Amniotic stem cell (primary cell): ENCODE results near the gene SPRR1A.
"Not testable (repeated sequence)": the region's sequence is repeated elsewhere in the genome, so short reads cannot be mapped to it uniquely, and the experiment has no call there.

Experiments used
- DNase-seq: peaks from one replicate; lab custom pipeline; 2025; lab: John Stamatoyannopoulos, UW

Gene SPRR1A

DNA sequence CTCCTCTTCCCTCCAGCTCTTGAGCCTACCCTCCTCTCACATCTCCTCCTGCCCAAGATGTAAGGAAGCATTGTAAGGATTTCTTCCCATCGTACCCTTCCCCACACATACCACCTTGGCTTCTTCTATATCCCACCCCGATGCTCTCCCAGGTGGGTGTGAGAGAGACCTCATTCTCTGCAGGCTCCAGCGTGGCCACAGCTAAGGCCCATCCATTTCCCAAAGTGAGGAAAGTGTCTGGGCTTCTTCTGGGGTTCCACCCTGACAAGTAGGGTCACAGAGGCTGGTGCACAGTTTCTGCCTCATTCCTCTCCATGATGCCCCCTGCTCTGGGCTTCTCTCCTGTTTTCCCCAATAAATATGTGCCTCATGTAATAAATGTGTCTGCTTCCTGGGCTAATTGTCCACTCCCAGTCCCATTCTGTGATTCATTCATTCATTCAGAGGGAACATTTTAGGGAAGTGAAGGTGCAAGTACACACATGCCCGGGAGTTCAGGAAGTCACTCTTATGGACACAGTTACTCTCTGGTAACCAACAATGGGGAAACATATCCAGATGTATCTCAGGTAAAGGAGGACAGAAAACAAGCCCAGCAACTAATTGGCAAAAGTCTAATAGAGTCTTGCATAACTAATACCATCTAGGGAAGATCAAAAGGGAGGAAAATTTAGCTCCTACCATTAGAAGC lies 11.5 kb upstream of the SPRR1A start:
- no peak for DNase-seq

DNA sequence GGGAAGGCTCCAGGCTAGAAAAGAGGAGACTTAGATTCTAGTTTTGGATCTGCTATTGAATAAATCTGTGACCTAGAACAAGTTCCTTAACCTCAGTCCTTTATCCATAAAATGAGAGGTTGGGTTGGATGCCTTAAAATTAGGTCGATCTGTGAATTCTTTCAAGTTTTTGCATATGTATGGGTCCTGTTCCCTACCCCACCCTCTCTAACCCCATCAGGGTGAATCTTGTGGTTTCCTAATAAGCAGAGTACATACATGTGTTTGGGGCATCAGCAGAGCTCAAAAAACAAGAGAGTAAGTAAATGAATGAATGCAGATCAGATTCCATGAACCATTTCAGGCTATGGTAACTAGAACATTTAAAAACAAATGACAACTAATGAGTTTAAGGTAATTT lies 7.2 kb upstream of the SPRR1A start:
- DNase-seq: no peak

DNA sequence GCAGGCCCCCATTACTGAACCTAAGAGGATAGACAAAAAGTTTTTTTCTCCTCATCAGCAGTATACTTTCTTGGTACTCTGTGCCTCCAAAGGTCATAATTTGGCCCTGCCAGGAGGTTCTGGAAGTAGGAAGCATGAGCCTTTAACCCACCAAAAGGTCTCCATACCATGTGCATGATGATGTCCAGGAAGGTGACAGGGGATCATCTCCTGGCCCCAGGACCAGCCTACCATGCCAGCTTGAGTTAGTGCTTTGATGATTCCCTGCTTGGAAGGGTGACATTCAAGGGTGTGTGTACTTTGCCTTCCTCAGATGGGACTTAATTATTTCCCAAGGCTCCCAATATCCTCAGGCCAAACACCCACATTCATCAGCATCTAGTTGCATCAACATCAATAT lies 6.3 kb upstream of the SPRR1A start:
- no peak for DNase-seq

DNA sequence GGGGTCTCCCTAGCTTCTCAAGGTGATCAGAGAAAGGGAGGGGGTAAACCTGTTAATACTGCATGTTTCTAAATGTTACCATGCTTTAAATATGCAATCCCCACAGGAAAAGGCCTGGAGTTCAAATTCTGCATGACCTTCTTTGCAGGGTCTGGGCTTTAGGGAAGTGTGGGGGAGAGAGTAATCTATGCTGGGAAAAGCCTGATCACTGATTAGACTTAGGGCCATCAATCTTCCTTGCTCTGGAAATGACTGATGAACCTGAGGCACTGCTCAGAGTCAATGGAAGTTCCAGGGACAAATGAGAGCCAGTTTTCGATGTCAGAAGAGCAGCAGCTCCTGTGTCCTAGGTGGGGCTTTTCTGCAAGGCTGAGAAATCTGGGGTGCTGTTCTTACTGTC lies 3.2 kb upstream of the SPRR1A start:
- no peak for DNase-seq

DNA sequence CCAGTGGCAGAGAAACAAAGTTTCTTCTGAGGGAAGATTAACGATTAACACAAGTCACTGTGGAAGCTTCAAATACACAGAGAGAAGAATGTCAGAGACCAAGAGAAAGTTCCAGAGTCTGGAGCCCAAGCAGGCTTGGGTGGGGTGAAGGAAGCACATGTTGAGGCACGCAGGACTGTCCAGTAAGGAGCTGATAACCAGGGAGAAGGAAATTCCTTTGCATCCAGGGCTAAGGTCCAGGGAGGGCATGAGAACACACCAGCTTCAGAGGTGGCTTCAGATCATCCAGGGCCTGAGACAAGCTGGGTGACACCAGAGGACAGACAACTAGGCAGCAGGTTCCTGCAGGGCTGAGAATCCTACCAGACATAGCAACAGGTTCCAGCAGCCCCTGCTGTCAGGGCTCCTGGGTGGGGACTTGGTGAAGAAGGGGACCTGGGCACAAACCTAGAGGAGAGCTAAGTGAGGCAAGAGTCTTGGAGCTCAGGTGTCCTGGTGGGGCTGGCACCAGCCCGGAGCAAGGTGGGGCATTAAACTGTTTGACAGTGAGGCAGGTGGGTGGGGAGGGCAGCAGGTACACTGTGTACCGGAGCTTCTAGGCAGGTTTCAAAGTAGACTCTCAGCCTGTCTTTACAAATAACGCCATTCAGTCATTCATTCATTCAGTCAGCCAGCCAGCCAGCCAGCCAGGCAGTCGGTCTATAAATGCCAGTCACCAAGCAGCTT lies 2.6 kb upstream of the SPRR1A start:
- no peak for DNase-seq

DNA sequence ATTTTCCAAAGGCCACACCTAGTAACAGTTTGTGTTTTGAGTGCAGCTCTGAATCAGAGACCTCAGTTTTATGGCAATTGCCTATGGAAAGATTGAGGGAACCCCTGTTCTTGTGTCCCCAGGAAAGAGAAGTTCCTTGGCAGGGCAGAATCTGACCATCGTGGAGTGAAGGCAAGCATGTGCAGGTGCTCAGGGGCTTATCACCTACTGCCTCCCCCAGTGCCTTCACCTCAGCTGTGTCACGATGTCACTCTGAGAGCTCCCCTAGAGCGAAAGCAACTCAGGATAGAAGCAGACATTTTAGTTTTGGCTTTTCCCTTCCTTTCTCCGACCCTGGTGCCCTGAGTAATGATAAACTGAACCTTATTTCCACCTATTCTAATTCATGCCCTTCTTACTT lies 1.8 kb upstream of the SPRR1A start:
- no peak for DNase-seq

DNA sequence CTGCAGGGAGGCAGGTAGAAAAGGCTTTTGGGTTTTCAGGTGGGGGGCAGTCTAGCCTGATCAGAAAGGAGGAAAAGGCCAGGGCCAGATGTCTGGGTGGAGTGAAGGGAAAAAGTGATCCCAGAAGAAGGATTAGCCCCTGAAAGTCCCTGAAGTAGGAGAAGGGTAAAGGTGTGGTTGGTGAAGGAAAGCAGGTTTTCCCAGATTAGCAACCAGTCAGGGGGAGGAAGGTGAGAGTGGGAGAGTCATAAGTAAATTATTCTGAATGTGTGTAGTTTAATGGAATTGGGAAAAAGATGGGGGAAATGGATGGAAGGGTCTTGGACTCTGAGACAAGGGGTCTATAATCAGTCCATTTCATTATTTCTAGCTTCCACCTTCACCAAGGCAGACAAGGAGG lies 647 bp upstream of the SPRR1A start:
- DNase-seq: no peak

DNA sequence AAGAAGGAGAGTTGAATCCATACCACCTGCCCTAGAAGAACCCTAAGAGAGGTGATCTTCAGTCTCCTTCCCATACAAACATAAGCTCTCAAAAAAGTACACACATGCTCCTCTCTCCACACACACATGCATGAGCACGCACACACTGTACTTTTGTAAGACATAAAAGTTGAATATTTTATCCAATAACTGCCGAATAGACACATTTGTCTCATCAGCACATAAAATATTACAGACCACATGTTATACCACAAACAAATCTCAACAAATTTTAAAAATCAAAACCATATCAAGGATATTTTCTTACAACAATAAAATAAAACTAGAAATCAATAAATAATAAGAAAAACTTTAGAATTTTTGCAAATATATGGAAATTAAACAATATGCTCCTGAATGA lies 2.7 kb downstream of the SPRR1A start:
- DNase-seq: no peak

DNA sequence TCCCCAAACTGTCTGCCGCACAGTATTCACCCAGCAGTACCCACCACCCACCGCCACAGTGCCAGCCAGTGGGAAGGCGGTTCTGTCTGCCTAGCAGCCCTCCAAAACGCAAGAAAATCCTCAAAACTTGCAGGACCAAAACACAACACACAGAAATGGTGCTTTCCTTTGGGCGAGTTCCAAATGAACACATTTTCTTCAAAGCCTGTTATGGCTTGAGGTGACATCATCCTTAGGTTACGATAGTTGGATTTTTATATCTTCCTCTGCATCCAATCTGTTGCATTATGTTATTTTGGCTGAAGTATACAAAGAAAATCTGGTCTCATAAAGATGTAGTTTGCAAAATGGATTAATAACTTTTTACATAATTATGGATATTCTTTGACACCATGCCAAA lies 9.3 kb downstream of the SPRR1A start:
- DNase-seq: no peak

DNA sequence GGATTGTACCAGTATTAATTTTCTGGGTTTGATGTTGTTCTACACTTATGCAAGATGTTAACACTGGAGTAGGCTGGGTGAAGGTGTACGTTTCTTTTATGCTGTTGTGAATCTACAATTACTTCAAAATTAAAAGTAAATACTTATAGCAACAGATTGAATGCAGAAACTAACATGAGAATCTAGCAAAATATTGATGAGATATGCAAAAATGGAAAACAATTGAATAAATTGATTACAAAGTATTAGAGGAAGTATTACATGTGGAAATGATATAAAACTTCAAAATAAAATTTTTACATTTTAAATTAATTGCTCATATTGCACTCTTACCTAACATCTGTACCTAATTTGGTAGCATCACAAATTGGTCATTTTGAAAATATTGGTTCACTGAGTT lies 12.0 kb downstream of the SPRR1A start:
- DNase-seq: no peak

DNA sequence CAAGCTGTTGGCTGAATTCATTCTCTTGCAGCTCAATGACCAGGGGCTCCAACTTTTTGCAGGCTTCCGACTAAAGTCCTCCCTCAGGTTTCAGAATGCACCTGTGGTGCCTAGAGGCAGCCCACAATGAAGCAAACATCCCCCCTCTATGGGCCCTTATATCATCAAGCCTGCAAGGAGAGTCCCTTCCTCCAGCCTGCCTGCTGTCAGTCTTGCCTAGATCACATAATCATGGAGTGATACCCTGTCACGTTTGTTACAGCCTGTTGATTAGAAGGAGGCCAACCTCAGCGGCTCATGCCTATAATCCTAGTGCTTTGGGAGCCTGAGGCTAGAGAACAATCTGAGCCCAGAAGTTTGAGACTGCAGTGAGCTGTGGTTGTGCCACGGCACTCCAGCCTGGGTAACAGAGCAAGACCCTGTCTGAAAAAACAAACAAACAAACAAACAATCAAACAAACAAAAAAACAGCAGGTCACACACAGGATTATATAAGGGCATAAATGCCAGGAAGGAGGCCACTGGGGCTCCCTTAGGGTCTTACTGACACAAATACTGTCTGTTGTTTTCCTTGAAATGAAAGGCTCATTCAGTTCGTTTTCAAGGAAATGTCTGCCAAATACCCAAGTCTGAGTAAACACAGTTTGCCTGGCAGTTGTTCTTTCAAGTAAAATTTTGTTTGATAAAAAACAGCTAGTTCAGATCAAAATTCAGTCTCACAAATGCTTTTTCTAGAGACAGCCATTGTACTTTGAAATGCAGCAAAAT lies 12.9 kb downstream of the SPRR1A start:
- DNase-seq: no peak

DNA sequence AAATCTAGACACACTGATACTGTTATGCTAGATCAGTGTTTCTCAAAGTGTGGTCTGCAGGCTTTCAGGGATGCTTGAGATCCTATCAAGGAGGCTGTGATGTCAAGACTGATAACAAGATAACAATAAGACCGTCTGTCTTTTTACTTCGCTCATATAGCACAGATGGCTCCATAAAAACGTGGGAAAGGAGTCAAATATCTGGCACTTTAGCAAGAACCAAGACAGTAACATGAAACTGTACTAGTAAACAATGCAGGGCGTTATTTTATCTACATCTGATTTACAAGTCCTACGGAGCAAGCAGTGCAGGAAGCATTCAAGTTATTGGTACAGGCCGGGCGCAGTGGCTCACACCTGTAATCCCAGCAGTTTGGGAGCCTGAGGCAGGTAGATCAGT lies 14.0 kb downstream of the SPRR1A start:
- no peak for DNase-seq

DNA sequence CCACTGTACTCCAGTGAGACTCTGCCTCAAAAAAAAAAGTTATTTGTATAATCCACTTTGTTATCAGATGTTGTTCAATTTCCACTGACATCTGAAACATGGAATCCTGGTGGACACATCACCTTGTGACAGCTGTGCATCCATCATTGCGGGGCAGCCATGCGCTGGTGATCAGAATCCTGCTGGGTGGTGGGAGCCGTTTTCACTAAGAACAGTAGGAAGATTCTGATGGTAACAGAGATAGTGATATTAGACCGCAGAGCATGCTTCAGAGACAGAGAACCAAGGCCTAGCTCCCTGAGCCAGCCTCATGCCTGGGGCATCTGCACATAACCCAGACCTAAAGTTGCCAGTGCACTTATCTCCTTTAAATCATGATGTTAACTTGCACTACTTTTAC lies 14.6 kb downstream of the SPRR1A start:
- DNase-seq: no peak

DNA sequence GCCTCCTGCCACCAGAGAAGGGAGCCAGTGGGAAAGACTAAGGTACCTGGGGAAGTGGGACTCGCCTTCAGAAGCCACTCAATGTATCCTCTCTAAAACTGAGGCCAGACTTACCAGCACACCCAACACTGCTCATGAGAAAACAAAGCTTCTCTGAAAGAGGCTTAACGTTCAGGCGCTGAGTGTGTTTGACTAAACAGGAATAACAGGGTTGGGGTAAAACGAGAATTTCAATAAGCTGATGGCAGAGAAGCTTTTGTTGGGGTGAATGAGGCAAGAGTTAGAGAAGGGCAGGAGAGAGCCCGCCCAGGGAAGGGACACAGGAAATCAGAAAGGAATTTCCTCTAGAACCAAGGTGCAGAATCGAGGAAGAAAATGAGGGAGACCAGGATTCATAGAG lies 15.9 kb downstream of the SPRR1A start:
- no peak for DNase-seq

DNA sequence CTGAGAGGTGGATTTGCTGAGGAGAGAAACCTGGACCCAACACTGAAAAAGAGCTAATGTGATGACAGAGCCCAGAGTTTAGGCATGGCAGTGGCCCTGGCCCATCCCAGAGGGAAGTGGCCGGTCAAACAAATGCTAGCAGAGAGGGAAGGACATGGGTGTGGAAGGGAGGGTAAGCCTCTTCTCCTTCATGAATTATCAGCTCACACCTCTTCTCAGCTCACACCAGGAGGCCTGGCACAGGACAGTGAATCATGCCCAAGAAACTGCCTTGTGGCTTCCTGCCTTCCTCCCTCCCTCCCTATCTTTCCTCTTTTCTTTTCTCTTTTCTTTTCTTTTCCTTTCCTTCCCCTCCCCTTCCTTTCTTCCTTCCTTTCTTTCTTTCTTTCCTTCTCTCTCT lies 16.4 kb downstream of the SPRR1A start:
- DNase-seq: no peak

DNA sequence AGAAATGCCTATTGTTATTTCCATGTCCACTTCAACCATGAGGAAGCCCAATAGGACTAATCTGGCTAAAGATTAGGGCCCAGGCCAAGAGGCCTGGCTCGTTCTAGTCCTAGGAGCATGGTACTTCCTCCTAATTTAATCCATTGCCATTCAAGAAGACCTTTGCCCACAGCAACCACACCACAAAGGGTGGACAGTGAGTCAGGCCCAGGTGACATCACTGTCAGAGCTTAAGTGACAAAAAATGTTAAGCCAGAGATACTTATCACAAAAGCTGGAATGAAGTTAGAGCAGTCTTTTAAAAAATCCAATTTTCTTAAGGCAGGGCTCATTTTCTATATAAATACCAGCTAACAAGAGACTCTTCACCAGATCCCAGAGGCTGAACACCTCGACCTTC lies 17.5 kb downstream of the SPRR1A start, which contains the start of gene SPRR3:
Gene SPRR3 (plus strand): TSS at position 368 of the 400 bp plus-strand sequence. CDS start 1,272 bp downstream, outside the sequence.
- no peak for DNase-seq

DNA sequence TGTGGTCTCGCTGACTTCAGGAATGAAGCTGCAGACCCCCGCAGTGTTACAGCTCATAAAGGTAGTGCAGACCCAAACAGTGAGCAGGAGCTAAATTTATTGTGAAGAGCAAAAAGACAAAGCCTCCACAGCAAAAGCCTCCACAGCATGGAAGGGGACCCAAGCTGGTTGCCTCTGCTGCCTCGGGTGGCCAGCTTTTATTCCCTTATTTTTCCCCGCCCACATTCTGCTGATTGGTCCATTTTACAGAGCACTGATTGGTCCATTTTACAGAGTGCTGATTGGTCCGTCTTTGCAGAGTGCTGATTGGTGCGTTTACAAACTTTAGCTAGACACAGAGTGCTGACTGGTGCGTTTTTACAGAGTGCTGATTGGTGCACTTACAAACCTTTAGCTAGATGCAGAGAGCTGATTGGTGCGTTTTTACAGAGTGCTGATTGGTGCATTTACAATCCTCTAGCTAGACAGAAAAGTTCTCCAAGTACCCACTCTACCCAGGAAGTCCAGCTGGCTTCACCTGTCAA lies 27.4 kb downstream of the SPRR1A start:
- not testable (repeated sequence) for DNase-seq

DNA sequence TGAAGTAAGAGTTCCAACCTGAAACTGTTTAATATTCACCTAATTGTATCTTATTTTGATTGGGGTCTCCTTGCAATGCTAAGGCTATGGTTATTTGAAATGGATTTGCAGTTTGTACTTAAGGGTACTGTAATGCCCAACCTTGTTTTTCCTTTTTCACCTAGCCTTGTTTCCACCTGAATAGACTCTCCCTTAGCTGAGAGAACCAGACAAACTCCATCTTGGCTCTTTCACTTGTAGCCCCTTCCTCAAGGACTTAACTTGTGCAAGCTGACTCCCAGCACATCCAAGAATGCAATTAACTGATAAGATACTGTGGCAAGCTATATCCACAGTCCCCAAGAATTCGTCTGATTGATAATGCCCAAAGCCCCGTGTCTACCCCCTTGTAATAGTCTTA lies 37.9 kb downstream of the SPRR1A start:
- DNase-seq: not testable (repeated sequence)

DNA sequence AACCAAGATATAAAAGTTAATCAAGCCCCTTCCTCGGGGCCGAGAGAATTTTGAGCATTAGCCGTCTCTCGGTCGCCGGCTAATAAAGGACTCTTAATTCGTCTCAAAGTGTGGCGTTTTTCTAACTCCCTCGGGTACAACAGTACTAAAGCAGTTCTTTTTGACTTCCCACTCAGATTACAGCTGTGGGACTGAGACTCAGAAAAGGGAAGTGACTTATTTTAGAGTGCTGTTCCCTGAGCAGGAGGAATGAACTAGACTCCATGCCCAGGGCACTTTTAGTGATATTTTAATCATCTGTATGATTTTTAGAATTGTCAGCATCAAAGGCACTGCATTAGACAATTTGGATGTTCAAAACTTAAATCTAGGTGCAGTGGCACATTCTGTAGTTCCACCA lies 38.5 kb downstream of the SPRR1A start:
- not testable (repeated sequence) for DNase-seq

DNA sequence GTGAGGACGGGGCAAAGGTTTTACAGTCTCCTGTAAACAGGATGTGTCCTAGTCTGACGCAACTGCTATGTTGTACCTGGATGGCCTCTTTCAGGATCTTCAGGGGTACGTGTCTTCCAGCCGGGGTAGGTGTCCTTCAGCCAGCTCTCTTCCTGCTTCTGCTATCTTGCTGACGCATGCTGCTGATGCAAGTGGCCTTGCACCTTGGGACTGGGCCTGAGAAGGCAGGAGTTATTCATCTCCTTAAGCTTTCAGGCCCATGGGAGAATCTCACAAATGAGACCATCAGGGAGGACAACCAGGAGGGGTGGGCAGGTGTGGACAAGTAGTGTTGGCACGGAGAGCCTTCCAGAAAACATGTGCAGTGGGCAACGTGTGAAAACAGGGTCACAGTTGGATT lies 39.2 kb downstream of the SPRR1A start:
- no peak for DNase-seq

DNA sequence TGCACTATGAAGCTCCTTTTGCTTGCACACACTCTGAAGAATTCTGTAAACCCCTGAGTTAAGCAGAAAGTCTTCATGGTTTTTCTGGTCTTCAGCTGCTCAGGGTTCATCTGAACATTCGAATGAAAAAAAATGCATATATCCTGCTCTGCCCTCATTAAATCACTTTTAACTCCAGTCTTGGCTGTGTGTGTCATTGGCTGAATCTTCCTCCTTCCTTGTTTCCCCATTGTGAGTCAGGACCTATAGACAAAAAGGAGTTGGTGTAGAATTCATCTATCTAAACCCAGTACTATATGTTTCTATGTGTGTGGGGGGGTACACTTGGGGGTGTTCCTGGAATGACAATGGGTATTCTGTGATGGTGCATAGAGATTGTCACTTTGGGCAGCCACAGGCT lies 40.5 kb downstream of the SPRR1A start:
- DNase-seq: no peak

DNA sequence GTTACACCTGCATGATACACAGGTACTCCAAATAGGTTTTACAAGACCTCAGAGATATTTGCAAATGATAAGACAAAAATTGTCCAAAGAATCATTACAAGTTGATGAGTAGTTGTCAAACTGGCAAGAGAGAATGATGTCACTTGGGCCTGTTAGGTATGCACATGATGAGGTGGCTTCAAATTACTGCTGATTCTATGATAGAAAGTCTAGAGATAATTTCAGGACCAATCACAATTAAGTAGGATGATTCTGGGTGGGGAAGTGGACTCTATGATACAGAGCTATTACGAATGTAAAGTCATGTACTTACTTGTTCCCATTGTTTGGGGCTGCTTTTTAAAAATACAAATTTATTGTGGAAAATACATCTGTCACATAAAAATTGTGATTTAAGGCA lies 41.9 kb downstream of the SPRR1A start:
- no peak for DNase-seq

DNA sequence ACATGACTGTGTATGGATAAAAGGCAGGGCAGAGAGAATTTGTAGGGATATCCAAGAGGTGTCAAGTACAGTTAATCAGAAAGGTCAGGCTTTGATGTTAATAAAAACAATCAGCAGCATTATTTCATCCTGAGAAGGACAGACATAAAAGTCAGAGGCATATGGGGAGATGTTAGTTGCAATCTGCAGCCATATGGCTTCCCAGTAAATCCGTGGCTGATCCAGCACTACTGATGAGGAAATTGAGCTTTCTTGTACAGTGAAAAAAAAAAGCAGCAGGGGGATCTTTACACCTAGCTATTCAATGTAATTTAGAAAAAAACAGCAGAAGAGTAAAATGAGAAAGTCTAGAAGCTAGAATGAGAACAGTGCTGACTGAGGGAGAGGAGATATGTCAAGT lies 44.9 kb downstream of the SPRR1A start:
- no peak for DNase-seq
